ENCODE measurements around the gene PARD6G. TPM values are rescaled to one million over a fixed set of nuclear protein-coding genes. Genes with fewer than 3 reads are reported as not detected.

Gene PARD6G
- total RNA-seq, 2 donors from 2014 or later: 0.98 to 1.5 TPM

DNA sequence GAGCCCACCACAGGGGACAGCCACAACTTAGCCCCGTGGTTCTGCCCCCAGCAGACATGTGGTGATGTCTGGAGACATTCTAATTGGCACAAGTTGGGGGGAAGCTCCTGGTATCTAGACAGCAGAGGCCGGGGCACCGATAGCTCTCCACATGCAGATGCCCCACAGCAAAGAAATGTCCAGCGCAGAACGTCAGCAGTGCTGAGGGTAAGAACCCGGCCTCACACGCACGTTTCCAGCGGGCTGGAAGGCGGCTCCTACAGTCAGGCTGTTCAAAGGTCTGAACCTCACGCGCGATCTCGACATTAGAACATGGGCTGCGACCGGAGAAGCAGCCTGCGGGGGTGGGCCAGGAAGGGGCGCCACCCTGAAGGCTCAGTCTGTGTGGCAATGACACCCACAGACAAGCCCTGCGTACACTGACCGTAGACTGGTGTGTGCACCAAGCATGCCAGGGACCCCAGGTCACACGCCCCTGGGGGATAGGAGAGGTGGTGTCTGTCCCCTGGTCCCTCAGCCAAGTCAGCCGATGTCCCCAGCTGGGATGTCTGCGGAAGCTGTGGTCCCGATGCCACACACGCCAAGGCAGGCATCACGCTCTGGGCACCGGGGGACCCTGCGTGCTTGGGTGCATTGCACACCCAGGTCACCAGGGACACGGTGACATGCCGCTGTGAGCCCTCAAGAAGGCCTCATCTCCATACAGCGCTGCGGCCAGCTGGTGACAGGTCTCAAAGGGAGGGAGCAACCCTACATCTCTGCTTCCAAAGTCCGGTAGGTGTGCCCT, 66.3 kb downstream of the PARD6G start:
- no peak for ATAC-seq (replicated peaks)
- Mint-ChIP-seq H3K27me3 (peaks cover 11% of the 10 kb centered on the region), H3K4me3 (no peak overlapping the region)

DNA sequence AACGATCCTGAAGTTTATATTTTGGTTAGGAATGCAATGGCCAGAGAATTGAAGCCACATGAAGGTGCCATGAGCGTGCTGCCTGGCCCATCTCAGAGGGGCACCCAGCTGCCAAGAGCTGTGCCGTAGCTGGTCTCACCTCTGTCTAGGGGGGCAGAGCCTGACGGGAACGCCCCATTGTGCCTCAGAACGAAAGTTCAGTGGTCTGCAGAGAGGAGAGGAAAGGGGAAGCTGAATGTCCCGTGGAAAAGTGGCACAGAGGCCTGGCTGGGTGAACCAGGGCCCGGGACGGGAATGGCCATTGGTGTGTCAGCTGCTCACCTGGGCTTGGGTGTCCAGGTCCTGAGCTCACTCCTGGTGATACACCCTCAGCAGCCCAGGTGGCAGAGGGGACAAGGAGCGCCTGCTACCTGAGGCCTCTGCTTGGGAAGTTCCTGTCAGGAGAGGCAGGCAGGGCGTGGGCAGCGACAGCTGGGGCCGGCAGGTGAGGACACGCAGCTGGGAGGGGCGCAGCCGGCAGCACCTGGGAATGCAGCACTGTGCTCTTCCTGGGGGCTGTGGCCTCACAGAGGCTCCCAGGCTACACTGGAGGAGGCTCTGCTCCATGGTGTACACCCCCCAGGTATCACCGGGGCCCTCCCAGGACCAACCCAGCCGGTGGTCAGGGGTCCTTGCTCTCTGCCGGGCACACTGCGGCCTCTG, 67.3 kb downstream of the PARD6G start:
- peaks cover 6% of the 10 kb centered on the region for H3K4me1 Mint-ChIP-seq
- no peak for ATAC-seq (replicated peaks)

More for the DNA sequence above, 66.3 kb downstream of the PARD6G start:
- no peak overlapping the region for H3K27ac Mint-ChIP-seq
- H3K9me3 Mint-ChIP-seq: no peaks in the 10 kb centered on the region
- no peaks in the 10 kb centered on the region for H3K4me1 Mint-ChIP-seq
- H3K36me3 Mint-ChIP-seq (ENCODE audit: low read depth): no peaks in the 10 kb centered on the region

DNA sequence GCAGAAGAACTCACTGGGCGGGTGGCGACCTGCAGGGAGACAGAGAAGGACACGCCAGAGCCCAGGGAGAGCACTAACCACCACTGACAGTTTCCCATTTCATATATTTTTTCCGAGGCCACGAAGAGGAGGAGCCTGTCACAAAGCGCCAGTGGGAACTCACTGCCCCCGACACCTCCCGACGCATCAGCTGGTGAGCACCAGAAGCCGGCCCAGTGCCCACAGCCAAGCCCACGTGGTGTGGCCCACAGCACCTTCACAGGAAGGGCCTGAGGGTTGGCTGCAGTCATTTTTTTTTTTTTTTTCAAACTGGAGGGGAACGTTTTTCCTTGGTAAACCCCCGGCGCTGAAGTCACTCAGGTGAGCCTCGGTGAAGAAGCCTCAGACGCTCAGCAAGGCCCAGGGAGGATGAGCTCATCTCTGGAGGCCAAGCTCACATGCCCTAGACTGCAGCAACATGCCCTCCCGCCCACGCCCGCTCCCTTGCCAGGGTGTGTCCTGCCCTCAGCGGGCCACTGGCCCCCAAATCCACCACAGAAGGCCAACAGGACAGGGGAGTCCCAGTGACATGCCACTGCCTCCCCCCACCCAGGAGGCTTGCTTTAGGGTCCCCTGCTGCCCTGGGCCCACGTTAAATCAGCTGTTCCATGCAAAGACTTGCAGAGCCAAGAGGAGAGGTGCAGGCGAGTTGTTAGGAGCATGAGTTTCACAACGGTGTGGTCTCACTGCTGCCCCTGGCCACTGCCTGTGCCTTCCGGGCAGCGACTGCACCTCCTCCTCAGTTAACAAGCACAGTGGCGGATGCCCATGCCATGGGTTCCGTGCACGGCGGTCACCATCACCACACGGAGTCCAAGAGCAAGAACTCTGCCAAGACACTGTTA, 68.1 kb downstream of the PARD6G start:
- Mint-ChIP-seq H3K4me1 (peaks cover 6% of the 10 kb centered on the region), H3K9me3 (no peaks in the 10 kb centered on the region), H3K36me3 (ENCODE audit: low read depth) (no peaks in the 10 kb centered on the region), H3K27me3 (peaks cover 8% of the 10 kb centered on the region), H3K27ac (no peak overlapping the region), H3K4me3 (no peak overlapping the region)
- no peak for ATAC-seq (replicated peaks)

More for the DNA sequence above, 67.3 kb downstream of the PARD6G start:
- Mint-ChIP-seq H3K4me3 (no peak overlapping the region), H3K27me3 (peaks cover 8% of the 10 kb centered on the region), H3K27ac (no peak overlapping the region), H3K9me3 (no peaks in the 10 kb centered on the region), H3K36me3 (ENCODE audit: low read depth) (no peaks in the 10 kb centered on the region)

DNA sequence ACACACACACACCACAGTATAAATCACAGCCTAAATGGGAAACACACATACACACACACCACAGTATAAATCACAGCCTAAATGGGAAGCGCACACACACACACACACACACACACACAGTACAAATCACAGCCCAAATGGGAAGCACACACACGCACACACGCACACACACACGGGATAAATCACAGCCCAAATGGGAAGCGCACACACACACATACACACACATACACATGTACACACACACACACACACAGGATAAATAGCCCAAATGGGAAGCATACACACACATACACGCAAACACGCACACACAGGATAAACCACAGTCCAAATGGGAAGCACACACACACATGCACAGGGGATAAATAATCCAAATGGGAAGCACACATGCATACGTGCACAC, 70.2 kb downstream of the PARD6G start:
- no peak for ATAC-seq (replicated peaks)
- no peaks in the 10 kb centered on the region for H3K36me3 Mint-ChIP-seq (ENCODE audit: low read depth)
- H3K4me3 Mint-ChIP-seq: no peak overlapping the region
- H3K9me3 Mint-ChIP-seq: no peaks in the 10 kb centered on the region
- no peak overlapping the region for H3K27ac Mint-ChIP-seq
- H3K4me1 Mint-ChIP-seq: peaks cover 6% of the 10 kb centered on the region
- H3K27me3 Mint-ChIP-seq: peaks cover 12% of the 10 kb centered on the region

DNA sequence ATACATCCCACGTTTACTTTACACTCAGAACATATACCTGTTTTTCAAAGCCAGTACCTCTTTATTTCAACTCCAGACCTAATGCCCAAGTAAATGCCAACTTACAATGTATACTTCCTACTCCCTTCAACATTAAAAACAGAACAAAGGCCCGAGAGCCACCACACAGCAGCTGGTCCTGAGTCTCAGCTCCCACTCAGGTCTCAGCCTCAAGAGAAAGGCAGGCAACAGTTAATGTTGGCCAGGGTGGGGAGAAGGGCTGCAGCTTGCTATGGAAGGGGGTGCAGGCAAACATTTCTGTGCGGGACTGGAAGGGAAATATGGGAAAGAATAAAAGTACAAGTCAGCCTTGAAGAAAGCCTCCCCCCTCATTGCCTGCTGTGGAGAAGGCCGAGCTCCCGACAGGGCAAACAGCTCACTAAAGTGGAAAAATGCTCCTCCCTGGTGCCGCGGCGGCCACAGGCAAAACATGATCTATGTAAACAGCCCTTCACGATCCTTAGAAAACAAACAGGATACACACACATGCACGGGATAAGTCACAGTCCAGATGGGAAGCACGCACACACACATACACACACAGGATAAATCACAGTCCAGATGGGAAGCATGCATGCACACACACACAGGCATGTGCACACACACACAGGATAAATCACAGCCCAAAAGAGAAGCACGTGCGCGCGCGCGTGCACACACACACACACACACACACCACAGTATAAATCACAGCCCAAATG, 70.8 kb downstream of the PARD6G start:
- H3K4me1 Mint-ChIP-seq: peaks cover 6% of the 10 kb centered on the region

DNA sequence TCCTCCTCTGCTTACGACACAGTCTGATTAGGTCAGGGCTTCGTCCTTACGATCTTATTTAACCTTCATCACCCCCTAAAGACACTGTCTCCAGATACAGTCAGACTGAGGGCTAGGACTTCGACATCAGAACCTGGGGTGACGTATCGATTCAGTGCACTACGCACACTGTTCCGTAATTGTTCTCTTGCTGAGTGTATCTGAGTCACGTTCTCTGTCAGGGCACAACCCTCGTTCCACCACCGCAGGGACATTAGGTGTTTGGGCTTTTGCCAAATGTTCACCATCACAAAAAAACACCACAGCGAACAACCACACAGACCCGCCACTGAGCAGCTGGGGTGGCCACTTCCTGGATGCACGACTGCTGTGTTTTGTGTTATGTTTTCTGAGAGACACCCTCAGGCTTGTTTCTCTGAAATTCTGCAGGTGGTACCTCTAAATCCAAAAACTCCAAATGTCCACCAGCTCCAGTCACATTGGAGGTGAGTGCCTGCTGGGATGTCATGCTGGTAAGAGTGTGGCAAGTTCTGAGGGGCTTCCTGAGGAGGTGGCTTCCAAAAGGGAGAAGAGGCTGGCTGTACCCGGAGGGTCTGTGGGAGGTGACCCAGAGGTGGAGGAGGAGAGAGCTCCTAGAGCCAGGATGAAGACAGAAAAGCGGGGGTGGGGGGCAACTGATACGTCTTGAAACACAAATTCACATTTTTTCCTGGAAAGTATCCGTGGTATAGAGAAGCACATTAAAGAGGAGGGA, 71.7 kb downstream of the PARD6G start:
- Mint-ChIP-seq H3K9me3 (no peaks in the 10 kb centered on the region), H3K4me3 (peak overlapping the region; percentile 30), H3K36me3 (ENCODE audit: low read depth) (no peaks in the 10 kb centered on the region), H3K27ac (peak overlapping the region; percentile 75), H3K4me1 (peaks cover 6% of the 10 kb centered on the region), H3K27me3 (peaks cover 16% of the 10 kb centered on the region)
- ATAC-seq (replicated peaks): peak; percentile 93

More for the DNA sequence above, 70.8 kb downstream of the PARD6G start:
- no peaks in the 10 kb centered on the region for H3K36me3 Mint-ChIP-seq (ENCODE audit: low read depth)
- no peak for ATAC-seq (replicated peaks)
- no peak overlapping the region for H3K27ac Mint-ChIP-seq
- H3K9me3 Mint-ChIP-seq: no peaks in the 10 kb centered on the region
- peaks cover 15% of the 10 kb centered on the region for H3K27me3 Mint-ChIP-seq
- no peak overlapping the region for H3K4me3 Mint-ChIP-seq

DNA sequence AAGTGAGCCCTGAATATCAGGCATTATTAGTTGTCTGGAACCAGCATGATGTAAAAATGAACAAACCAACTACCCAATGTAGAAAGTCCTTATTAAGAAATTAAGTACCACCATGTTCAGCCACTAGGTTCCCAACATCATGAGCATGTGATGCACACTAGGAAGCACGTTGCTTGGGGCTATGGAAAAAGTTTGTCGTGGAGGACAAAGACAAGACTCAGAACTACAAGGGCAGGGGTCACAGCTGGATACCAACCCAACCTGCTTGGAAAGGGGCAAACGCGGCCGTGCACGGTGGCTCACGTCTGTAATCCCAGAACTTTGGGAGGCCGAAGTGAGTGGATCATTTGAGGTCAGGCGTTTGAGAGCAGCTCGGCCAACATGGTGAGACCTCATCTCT, 74.3 kb downstream of the PARD6G start:
- no peaks in the 10 kb centered on the region for H3K36me3 Mint-ChIP-seq (ENCODE audit: low read depth)
- H3K4me3 Mint-ChIP-seq: no peak overlapping the region
- no peak for ATAC-seq (replicated peaks)
- H3K27me3 Mint-ChIP-seq: peaks cover 29% of the 10 kb centered on the region
- no peak overlapping the region for H3K27ac Mint-ChIP-seq
- no peaks in the 10 kb centered on the region for H3K9me3 Mint-ChIP-seq
- H3K4me1 Mint-ChIP-seq: peaks cover 6% of the 10 kb centered on the region

DNA sequence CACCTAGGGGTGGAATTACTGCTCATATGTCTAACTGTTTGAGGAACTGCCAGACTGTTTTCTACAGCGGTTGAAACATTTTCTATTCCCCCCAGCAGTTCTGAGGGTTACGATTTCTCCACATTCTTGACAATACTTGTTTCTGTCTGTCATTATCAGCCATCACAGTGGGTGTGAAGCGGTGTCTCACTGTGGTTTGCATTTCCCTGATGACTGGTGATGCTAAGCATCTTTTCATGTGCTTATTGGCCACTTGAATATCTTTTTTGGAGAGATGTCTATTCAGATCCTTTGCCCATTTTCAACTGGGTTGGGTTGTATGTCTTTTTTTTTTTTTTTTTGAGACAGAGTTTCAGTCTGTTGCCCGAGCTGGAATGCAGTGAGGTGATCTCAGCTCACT, 75.3 kb downstream of the PARD6G start:
- ATAC-seq (replicated peaks): no peak
- Mint-ChIP-seq H3K9me3 (no peaks in the 10 kb centered on the region), H3K27ac (no peak overlapping the region), H3K36me3 (ENCODE audit: low read depth) (no peaks in the 10 kb centered on the region), H3K4me1 (peaks cover 6% of the 10 kb centered on the region), H3K4me3 (no peak overlapping the region), H3K27me3 (peaks cover 22% of the 10 kb centered on the region)

DNA sequence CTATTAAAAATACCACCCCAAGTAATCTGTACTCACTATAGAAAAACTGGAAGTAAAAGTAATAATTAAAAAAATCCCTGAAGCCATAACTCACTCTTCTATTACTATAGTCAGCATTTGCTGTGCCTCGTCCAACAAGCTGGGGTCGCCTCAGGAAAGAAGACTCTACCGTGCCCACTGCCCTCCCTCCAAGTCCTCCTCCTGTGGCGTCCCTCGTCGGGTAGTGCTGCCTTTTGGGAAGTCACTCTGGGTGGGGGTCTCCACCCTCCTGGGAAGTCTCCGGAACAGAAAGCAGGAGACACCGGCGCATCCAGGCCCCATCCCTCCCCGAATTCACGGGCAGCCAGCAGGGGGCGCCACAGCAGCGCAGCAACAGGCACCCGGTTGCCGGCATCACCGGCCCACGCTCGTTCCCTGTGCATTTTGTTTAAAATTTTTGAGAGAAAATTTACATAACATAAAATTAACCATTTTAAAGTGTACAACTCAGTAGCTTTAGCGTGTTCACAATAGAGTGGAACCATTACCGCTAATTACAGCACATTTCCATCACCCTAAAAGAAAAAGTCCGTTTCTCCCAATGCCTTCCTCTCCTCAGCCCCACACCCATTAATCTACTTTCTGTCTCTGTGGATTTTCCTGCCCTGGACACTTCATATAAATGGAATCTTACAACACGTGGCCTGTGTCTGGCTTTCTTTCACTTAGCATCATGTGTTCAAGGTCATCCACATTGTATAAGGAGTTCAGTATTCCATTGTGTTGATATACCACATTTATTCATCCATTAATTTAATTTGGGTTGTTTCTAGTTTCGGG, 76.1 kb downstream of the PARD6G start:
- no peak overlapping the region for H3K27ac Mint-ChIP-seq
- H3K4me1 Mint-ChIP-seq: peaks cover 6% of the 10 kb centered on the region
- H3K27me3 Mint-ChIP-seq: peaks cover 21% of the 10 kb centered on the region
- no peaks in the 10 kb centered on the region for H3K36me3 Mint-ChIP-seq (ENCODE audit: low read depth)
- ATAC-seq (replicated peaks): peak; percentile 25
- H3K4me3 Mint-ChIP-seq: peak overlapping the region; percentile 0
- H3K9me3 Mint-ChIP-seq: no peaks in the 10 kb centered on the region

DNA sequence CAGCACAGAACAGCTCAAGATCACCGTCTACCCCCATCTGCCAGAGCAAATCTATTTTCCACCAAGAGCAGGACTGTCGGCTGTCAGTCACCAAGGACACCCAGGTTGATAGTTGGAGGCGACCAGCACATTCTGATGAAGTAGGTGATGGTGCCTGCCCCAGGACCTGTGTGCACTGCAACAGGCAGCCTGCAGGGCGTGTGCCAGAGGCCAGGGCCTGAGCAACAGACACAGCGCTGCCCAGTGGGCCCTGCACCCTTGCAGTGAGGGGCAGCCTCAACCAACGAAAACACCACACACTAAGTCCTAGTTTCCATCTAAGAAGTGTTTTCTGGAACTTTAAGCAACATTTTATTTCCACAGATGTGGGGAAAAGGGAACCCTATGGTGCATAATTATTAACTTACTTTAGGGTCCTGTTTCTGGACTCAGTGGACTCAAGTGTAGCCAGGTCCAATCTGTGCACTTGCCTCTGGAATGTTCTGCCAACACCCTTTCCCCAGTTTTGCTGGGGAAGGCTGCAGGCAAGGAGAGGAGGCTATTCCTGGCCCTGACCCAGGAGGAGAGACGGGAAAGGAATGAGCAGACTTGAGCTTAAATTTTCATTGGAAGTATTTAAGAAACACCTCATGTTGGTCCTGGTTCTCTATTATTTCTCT, 76.8 kb downstream of the PARD6G start:
- peaks cover 5% of the 10 kb centered on the region for H3K4me1 Mint-ChIP-seq
- H3K4me3 Mint-ChIP-seq: no peak overlapping the region
- no peak for ATAC-seq (replicated peaks)
- H3K36me3 Mint-ChIP-seq (ENCODE audit: low read depth): no peaks in the 10 kb centered on the region
- no peak overlapping the region for H3K27ac Mint-ChIP-seq
- peaks cover 21% of the 10 kb centered on the region for H3K27me3 Mint-ChIP-seq
- H3K9me3 Mint-ChIP-seq: no peaks in the 10 kb centered on the region

DNA sequence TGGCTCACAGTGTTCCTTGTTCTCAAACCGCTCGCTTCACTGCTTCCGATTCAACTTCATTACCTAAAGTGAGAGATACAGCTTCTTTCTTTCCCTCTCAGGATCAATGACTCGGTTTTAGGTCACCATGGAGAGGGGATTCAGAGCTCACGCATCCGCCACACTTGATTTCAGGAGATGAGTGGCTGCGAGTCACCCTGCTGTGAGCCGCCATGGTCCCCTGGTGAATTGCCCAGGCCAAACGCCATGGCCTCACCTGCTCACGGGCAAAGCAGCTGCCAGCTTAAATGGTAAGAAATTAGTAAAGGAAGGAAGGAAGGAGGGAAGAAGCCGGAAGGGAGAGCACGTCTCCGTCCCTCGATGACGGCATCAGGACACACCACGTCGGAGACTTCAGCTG, 77.7 kb downstream of the PARD6G start:
- Mint-ChIP-seq H3K4me1 (no peaks in the 10 kb centered on the region), H3K4me3 (no peak overlapping the region), H3K27me3 (peaks cover 24% of the 10 kb centered on the region)

DNA sequence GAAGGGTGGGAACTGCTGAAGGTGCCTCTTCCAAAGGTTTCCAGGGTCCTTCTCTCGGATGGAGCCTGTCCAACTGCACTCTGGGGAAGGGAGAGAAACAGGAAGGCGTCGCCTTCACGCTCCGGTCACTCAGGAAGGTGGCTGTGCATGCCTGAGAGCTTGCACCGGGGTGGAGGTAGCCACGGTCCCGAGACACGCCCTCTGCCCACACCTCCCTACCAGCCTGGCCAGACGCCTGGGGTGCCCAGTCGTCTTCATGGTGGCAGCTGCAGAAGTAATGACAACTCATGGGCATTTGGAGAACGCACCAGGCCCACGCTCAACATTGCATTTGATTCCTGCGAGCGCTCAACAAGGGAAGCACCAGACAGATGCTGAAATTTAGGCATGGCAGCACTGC, 78.3 kb downstream of the PARD6G start:
- Mint-ChIP-seq H3K4me1 (no peaks in the 10 kb centered on the region), H3K36me3 (ENCODE audit: low read depth) (no peaks in the 10 kb centered on the region), H3K27ac (no peak overlapping the region), H3K27me3 (peaks cover 29% of the 10 kb centered on the region), H3K9me3 (peaks cover 8% of the 10 kb centered on the region), H3K4me3 (no peak overlapping the region)
- no peak for ATAC-seq (replicated peaks)

More for the DNA sequence above, 77.7 kb downstream of the PARD6G start:
- ATAC-seq (replicated peaks): no peak
- Mint-ChIP-seq H3K27ac (no peak overlapping the region), H3K9me3 (peaks cover 3% of the 10 kb centered on the region), H3K36me3 (ENCODE audit: low read depth) (no peaks in the 10 kb centered on the region)
